SJSA1 (cell line): ENCODE results near the gene VNN1. TPM values are rescaled to one million over a fixed set of nuclear protein-coding genes. Genes with fewer than 3 reads are reported as not detected.

Source experiments
- DNase-seq, 2 experiments: peaks; one replicate each; pipeline ENCODE4 v3.0.0-alpha.2; 2015 to 2020; ENCODE audit warnings: low spot score in 2 of 2, low read depth in 1 of 2
- H3K27ac ChIP-seq: fragments of 250-450 bp; sonication (Bioruptor Pico); 2 replicates; pipeline ENCODE4 v1.5.1; 2020; ENCODE audit warnings: mild to moderate bottlenecking, moderate library complexity
- H3K27me3 ChIP-seq: fragments of 250-450 bp; sonication (Bioruptor Pico); replicated peaks from 2 replicates; pipeline ENCODE4 v1.5.1; 2020; ENCODE audit warnings: mild to moderate bottlenecking, moderate library complexity
- H3K36me3 ChIP-seq: fragments of 250-450 bp; sonication (Bioruptor Pico); 2 replicates; pipeline ENCODE4 v1.5.1; 2020; ENCODE audit warnings: mild to moderate bottlenecking
- H3K4me1 ChIP-seq: fragments of 250-450 bp; sonication (Bioruptor Pico); replicated peaks from 2 replicates; pipeline ENCODE4 v1.6.1; 2021; ENCODE audit warnings: mild to moderate bottlenecking
- H3K4me3 ChIP-seq: fragments of 250-450 bp; sonication (Bioruptor Pico); 2 replicates; pipeline ENCODE4 v1.5.1; 2020; ENCODE audit warnings: mild to moderate bottlenecking
- H3K9me3 ChIP-seq: fragments of 250-450 bp; sonication (Bioruptor Pico); replicated peaks from 2 replicates; pipeline ENCODE4 v1.5.1; 2020; ENCODE audit warnings: mild to moderate bottlenecking
- total RNA-seq: library from RNA; depleted of rRNA; stranded (reverse); fragments of >200 nt; shearing (Covaris generic); gene quantifications from 2 replicates; pipeline ENCODE4 v1.2.3, GENCODE V29; 2014

Gene VNN1
- total RNA-seq, 1 experiment from 2014 or later: not detected

DNA sequence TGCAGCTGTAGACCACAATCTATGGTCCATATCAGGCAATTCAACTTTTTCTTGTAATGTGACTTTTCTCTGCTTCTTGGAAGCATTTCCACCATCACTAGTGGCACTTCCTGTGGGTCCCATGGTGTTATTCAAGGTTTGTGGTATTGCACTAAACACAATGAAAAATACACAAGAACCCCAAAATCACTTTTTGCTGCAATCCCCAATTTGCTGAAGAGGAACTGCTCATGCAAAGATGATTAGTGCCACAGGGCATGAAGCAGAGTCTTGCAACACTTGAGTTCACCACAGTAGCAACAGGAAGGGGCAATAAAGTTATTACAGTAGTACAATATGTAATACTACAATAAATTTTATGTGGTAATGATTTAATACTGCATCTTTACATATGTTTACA is 38.1 kb downstream of the VNN1 start:
- Histone ChIP-seq H3K9me3 (no peaks in the 10 kb centered on the region), H3K4me3 (no peak overlapping the region), H3K36me3 (no peaks in the 10 kb centered on the region), H3K4me1 (no peaks in the 10 kb centered on the region), H3K27me3 (no peaks in the 10 kb centered on the region), H3K27ac (no peak overlapping the region)
- DNase-seq: no peak

- H3K4me3 ChIP-seq: no peak overlapping the region
- H3K9me3 ChIP-seq: no peaks in the 10 kb centered on the region
- H3K27ac ChIP-seq: no peak overlapping the region
- H3K4me1 ChIP-seq: no peaks in the 10 kb centered on the region
- no peaks in the 10 kb centered on the region for H3K27me3 ChIP-seq
- DNase-seq: no peak
- no peaks in the 10 kb centered on the region for H3K36me3 ChIP-seq
These were observed 38.9 kb downstream of the VNN1 start for GRCh38 chr6:132675002-132675401.

- Histone ChIP-seq H3K27me3 (no peaks in the 10 kb centered on the region), H3K27ac (no peak overlapping the region), H3K4me3 (no peak overlapping the region), H3K4me1 (no peaks in the 10 kb centered on the region), H3K9me3 (no peaks in the 10 kb centered on the region), H3K36me3 (no peaks in the 10 kb centered on the region)
- DNase-seq: no peak
These were observed 40.3 kb downstream of the VNN1 start for GRCh38 chr6:132673376-132674094.

DNA sequence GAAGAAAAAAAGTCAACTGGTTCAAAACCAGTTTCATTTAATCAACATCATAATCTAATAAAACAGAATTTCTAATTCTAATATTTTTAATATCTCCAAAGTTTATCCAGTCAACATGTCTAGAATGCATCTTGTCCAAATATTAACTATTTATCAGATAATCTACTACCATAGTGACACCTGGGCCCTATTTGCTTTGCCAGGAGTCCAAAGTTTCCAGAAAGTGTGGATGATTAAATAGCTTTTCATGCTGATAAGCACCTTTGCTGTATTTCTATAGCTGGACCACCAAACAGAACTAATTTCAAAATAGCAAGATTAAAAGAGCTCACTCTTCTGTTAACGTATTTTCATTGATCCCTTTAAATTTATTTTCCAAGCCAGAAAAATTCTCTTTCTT is 42.6 kb downstream of the VNN1 start:
- H3K9me3 ChIP-seq: no peaks in the 10 kb centered on the region
- no peaks in the 10 kb centered on the region for H3K36me3 ChIP-seq
- H3K27me3 ChIP-seq: no peaks in the 10 kb centered on the region
- no peak overlapping the region for H3K4me3 ChIP-seq
- no peak overlapping the region for H3K27ac ChIP-seq
- DNase-seq: no peak
- no peaks in the 10 kb centered on the region for H3K4me1 ChIP-seq

- Histone ChIP-seq H3K27me3 (no peaks in the 10 kb centered on the region), H3K9me3 (no peaks in the 10 kb centered on the region), H3K4me1 (no peaks in the 10 kb centered on the region), H3K4me3 (no peak overlapping the region), H3K27ac (no peak overlapping the region), H3K36me3 (no peaks in the 10 kb centered on the region)
- no peak for DNase-seq
These were observed 44.1 kb downstream of the VNN1 start for GRCh38 chr6:132669690-132670291.

- no peaks in the 10 kb centered on the region for H3K27me3 ChIP-seq
- H3K36me3 ChIP-seq: no peaks in the 10 kb centered on the region
- no peak for DNase-seq
- H3K4me1 ChIP-seq: no peaks in the 10 kb centered on the region
- H3K27ac ChIP-seq: no peak overlapping the region
- H3K4me3 ChIP-seq: no peak overlapping the region
- H3K9me3 ChIP-seq: no peaks in the 10 kb centered on the region
These were observed 47.7 kb downstream of the VNN1 start for GRCh38 chr6:132666118-132666517.

GRCh38 chr6:132664309-132665034 is 49.4 kb downstream of the VNN1 start:
- Histone ChIP-seq H3K27ac (no peak overlapping the region), H3K4me3 (no peak overlapping the region), H3K36me3 (no peaks in the 10 kb centered on the region), H3K9me3 (no peaks in the 10 kb centered on the region), H3K27me3 (no peaks in the 10 kb centered on the region), H3K4me1 (no peaks in the 10 kb centered on the region)
- DNase-seq: no peak

- DNase-seq: no peak
- no peaks in the 10 kb centered on the region for H3K36me3 ChIP-seq
- no peaks in the 10 kb centered on the region for H3K4me1 ChIP-seq
- H3K27me3 ChIP-seq: no peaks in the 10 kb centered on the region
- H3K4me3 ChIP-seq: no peak overlapping the region
- no peak overlapping the region for H3K27ac ChIP-seq
- no peaks in the 10 kb centered on the region for H3K9me3 ChIP-seq
These were observed 50.2 kb downstream of the VNN1 start for GRCh38 chr6:132663661-132664060.

- Histone ChIP-seq H3K9me3 (no peaks in the 10 kb centered on the region), H3K4me3 (no peak overlapping the region), H3K27ac (no peak overlapping the region), H3K36me3 (no peaks in the 10 kb centered on the region), H3K4me1 (no peaks in the 10 kb centered on the region), H3K27me3 (no peaks in the 10 kb centered on the region)
- no peak for DNase-seq
These were observed 51.9 kb downstream of the VNN1 start for GRCh38 chr6:132661906-132662305.

GRCh38 chr6:132659082-132659481 is 54.8 kb downstream of the VNN1 start, which contains the start of gene TAAR1:
TSS of gene TAAR1 (minus strand) at chr6:132659182. CDS start at chr6:132646003, 13,179 bp downstream.
- Histone ChIP-seq H3K27ac (no peak within 1 kb of the TSS), H3K36me3 (no peaks in the 10 kb centered on the region), H3K4me3 (no peak within 1 kb of the TSS), H3K4me1 (no peaks in the 10 kb centered on the region), H3K27me3 (peaks cover 3% of the 10 kb centered on the region; the same call in 1 of the 2 replicates), H3K9me3 (no peaks in the 10 kb centered on the region)
- DNase-seq: no peak

DNA sequence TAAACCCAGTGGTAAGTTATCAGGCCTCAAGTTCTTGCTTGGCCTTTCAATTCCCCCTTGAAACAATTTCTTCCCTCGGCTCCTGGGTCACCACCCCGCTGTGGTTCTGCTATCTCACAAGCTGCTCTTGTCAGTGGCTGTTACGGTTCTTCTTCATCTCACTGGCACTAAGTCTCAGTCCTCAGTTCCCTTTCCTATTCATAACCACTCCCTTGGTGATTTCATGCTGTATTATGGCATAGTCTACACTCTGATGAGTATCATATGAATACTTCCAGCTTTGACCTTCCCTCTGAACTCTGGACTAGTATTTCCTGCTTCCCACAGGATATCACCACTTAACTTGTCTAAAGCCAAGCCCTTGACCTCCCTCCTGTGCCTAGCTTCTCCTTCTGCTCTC is 62.8 kb downstream of the VNN1 start:
- H3K36me3 ChIP-seq: no peaks in the 10 kb centered on the region

DNA sequence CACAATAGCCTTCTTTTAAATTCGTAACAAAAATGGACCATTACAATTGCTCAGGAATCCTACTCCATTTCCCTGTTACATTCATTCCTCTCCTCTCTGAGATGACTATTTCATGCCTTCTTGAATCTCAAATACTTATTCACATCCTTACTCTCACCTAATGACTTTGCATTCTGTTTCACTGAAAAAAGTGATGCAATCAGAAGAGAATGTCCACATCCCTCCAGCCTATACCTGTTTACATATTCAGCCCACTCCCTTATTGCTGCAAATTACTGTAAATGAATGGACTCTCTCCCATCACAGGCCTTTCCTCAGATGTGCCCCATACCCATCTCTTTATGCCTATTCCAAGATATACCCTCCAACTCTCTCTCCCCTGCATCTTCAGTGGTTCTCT is 63.4 kb downstream of the VNN1 start:
- no peak for DNase-seq
- Histone ChIP-seq H3K27me3 (peaks cover 8% of the 10 kb centered on the region), H3K4me1 (no peaks in the 10 kb centered on the region), H3K9me3 (no peaks in the 10 kb centered on the region), H3K36me3 (no peaks in the 10 kb centered on the region), H3K27ac (no peak overlapping the region), H3K4me3 (no peak overlapping the region)

More for the DNA sequence above, 62.8 kb downstream of the VNN1 start:
- no peak for DNase-seq
- Histone ChIP-seq H3K4me1 (no peaks in the 10 kb centered on the region), H3K27me3 (peaks cover 7% of the 10 kb centered on the region; the same call in 1 of the 2 replicates), H3K9me3 (no peaks in the 10 kb centered on the region), H3K27ac (no peak overlapping the region), H3K4me3 (no peak overlapping the region)

DNA sequence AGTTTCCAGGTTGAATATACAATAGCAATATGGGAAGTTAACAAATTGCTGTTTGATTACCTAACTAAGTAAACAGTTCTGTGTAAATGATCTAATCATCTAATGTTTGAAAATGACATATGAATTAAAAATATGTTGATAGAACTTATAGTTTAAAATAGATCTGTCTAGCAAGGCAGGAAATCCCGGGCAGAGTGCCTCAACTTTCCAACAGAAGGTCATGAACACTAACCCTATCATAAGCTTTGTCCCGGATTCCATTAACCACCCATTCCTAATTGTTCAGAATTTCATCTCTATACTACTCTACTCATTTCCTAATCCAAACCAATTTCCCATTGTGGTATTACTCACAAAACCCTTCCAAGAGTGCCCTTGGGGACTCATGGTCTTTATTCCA is 65.0 kb downstream of the VNN1 start:
- no peaks in the 10 kb centered on the region for H3K36me3 ChIP-seq
- H3K4me3 ChIP-seq: no peak overlapping the region
- DNase-seq: no peak
- no peaks in the 10 kb centered on the region for H3K9me3 ChIP-seq
- no peak overlapping the region for H3K27ac ChIP-seq
- peaks cover 8% of the 10 kb centered on the region for H3K27me3 ChIP-seq
- no peaks in the 10 kb centered on the region for H3K4me1 ChIP-seq

- no peaks in the 10 kb centered on the region for H3K36me3 ChIP-seq
- DNase-seq: peak in 1 of 2 experiments; percentile 37
These were observed 65.5 kb downstream of the VNN1 start for GRCh38 chr6:132648356-132648755.

More at GRCh38 chr6:132648356-132648755, 65.5 kb downstream of the VNN1 start:
- Histone ChIP-seq H3K27me3 (peaks cover 7% of the 10 kb centered on the region), H3K4me3 (no peak overlapping the region), H3K4me1 (no peaks in the 10 kb centered on the region), H3K9me3 (no peaks in the 10 kb centered on the region), H3K27ac (no peak overlapping the region)
